GM06990 (cell line): Measurements from ENCODE around the gene HERC3.

ENCODE experiments used
- DNase-seq: peaks from one replicate; pipeline ENCODE4 v3.0.0-alpha.2; 2011; ENCODE audit not compliant: insufficient read length; ENCODE audit errors: extremely low read depth
- H3K27me3 ChIP-seq: replicated peaks from 2 replicates; pipeline ENCODE4 v1.6.0; 2011; ENCODE audit warnings: low read length; ENCODE audit not compliant: control insufficient read depth, insufficient read depth
- H3K36me3 ChIP-seq: 2 replicates; pipeline ENCODE4 v1.5.1; 2011; ENCODE audit warnings: low read length; ENCODE audit not compliant: control insufficient read depth, insufficient read depth
- H3K4me3 ChIP-seq: replicated peaks from 2 replicates; pipeline ENCODE4 v1.5.1; 2011; ENCODE audit warnings: low read depth, mild to moderate bottlenecking, control low read depth, low read length
- TF ChIP-seq, protein P1 (sequence below): IDR thresholded peaks from 2 replicates; pipeline ENCODE4 v1.5.1; 2011; ENCODE audit warnings: low read length, control low read depth, mild to moderate bottlenecking, inconsistent platforms; ENCODE audit not compliant: insufficient read depth, poor library complexity, severe bottlenecking

HERC3 gene

DNA sequence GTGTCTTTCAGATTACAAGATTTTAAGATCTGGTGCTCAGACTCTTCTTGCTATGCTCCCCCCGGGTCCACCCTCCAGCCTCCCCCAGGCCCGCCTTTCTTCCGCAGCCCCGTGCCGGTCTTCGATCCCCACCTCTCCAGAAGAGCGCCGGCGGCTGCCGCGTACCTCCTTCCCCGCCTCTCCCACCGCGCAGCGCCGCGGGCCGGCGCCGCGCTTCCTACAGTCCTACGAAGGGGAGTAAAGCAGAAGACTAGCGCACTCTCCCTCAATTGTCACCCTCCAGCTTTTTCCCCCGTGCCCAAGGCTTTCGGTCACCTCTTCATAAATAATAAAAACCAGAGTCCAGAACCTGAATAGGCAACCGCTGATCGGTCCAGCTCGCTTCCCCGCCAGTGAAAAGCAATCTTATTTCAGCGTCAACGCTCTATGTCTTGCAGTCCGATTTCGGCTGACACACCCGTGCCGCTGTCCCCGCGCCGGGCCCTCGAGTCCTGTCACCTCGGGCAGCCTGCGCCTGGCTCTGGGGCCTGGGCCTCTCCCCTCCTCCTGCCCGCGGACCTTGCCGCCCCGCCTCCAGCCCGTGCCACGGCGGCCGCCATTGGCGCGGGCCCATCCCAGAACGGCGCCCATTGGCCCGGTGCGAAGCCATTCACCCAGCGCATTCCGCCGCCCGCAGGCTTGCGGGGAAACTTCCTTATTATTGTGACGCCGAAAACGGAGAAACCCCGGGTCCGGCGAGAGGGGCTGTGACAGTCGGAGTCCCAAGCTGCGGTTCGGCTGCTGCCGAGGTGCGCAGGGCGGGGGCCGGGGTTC lies at the start of gene HERC3:
TSS of gene HERC3 (plus strand) at position 694 of the 813 bp plus-strand sequence. CDS start 13,344 bp downstream, outside the sequence.
- no peaks in the 10 kb centered on the region for H3K36me3 ChIP-seq
- H3K27me3 ChIP-seq = no peaks in the 10 kb centered on the region
- DNase-seq = peak; percentile 91
- H3K4me3 ChIP-seq = peak within 1 kb of the TSS; percentile 80
- TF ChIP-seq, protein P1, sequence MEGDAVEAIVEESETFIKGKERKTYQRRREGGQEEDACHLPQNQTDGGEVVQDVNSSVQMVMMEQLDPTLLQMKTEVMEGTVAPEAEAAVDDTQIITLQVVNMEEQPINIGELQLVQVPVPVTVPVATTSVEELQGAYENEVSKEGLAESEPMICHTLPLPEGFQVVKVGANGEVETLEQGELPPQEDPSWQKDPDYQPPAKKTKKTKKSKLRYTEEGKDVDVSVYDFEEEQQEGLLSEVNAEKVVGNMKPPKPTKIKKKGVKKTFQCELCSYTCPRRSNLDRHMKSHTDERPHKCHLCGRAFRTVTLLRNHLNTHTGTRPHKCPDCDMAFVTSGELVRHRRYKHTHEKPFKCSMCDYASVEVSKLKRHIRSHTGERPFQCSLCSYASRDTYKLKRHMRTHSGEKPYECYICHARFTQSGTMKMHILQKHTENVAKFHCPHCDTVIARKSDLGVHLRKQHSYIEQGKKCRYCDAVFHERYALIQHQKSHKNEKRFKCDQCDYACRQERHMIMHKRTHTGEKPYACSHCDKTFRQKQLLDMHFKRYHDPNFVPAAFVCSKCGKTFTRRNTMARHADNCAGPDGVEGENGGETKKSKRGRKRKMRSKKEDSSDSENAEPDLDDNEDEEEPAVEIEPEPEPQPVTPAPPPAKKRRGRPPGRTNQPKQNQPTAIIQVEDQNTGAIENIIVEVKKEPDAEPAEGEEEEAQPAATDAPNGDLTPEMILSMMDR = peak; percentile 8

GRCh38 chr4:88549815-88550214 lies 42.5 kb upstream of the HERC3 start:
- Histone ChIP-seq H3K36me3 (no peaks in the 10 kb centered on the region), H3K4me3 (no peak overlapping the region), H3K27me3 (no peaks in the 10 kb centered on the region)
- TF ChIP-seq, protein P1 = no peak
- no peak for DNase-seq

- TF ChIP-seq, protein P1 = no peak
- DNase-seq = no peak
- no peaks in the 10 kb centered on the region for H3K36me3 ChIP-seq
- no peak overlapping the region for H3K4me3 ChIP-seq
- H3K27me3 ChIP-seq = no peaks in the 10 kb centered on the region
Measured at GRCh38 chr4:88567591-88567990, 24.7 kb upstream of the HERC3 start.

DNA sequence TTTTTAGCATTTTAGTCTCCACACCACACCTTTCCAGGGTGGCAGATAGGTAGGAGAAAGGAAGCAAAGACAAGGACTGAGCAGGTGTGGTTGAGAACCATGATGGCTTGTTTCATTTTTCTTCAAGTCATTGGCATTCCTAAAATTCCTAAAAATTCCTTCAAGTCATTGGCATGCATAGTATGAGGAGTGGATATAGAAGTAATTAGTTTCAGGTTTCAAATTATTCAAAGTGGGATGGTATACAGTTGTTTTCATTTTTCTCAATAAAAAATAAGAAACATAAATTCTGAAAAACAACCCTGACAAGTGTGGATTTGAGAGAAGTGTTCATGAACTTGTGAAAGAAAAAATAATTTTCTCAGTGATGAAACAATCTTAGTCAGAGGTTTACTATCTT lies 22.3 kb upstream of the HERC3 start:
- no peak overlapping the region for H3K4me3 ChIP-seq
- H3K36me3 ChIP-seq = no peaks in the 10 kb centered on the region
- DNase-seq = no peak
- H3K27me3 ChIP-seq = no peaks in the 10 kb centered on the region
- TF ChIP-seq, protein P1 = no peak

GRCh38 chr4:88573276-88573980 lies 18.9 kb upstream of the HERC3 start:
- no peak for DNase-seq
- Histone ChIP-seq H3K36me3 (no peaks in the 10 kb centered on the region), H3K4me3 (no peak overlapping the region), H3K27me3 (no peaks in the 10 kb centered on the region)
- TF ChIP-seq, protein P1 = no peak
